ENCODE data around the gene RBMY1D. TPM values are rescaled to one million over a fixed set of nuclear protein-coding genes. Genes with fewer than 3 reads are reported as not detected.

RBMY1D gene
- total and polyA plus RNA-seq, 2 donors (not counting 3 experiments of a cell fraction or from before 2014, with no cell fraction given), result not detected

- no peak for FAIRE-seq
- dilution Hi-C loops (cut with MboI; ENCODE audit: extremely low pct_ligation_motif_present, low sequenced_read_pairs), result no loop called here
- H3K9me1 ChIP-seq (replicated peaks; ENCODE audit: control insufficient read depth, extremely low read depth, insufficient read depth, low read length), result no peaks in the 10 kb centered on the region
Observed at GRCh38 chrY:21836343-21836742, 58.0 kb downstream of the RBMY1D start.

More at GRCh38 chrY:21836343-21836742, 58.0 kb downstream of the RBMY1D start:
- Histone ChIP-seq H3K27me3 (ENCODE audit: control insufficient read depth in 2 of 2, insufficient read depth in 2 of 2, low read length in 2 of 2) (no peaks in the 10 kb centered on the region), H4K20me1 (replicated peaks; ENCODE audit: control insufficient read depth, extremely low read depth, insufficient read depth, low read length) (no peaks in the 10 kb centered on the region), H3K9ac (replicated peaks; ENCODE audit: extremely low read depth, insufficient read depth, low read length) (no peak overlapping the region), H3K79me2 (ENCODE audit: control insufficient read depth, insufficient read depth, low read length) (no peaks in the 10 kb centered on the region), H3K4me2 (ENCODE audit: insufficient read depth, low read length) (no peak overlapping the region), H2AFZ (ENCODE audit: low read depth, low read length) (no peak overlapping the region), H3K4me3 (replicated peaks in 1 of 3; ENCODE audit: insufficient read depth in 1 of 3, low read depth in 1 of 3, low read length in 3 of 3) (no peak overlapping the region), H3K36me3 (ENCODE audit: control insufficient read depth in 2 of 2, extremely low read depth in 1 of 2, insufficient read depth in 2 of 2, low read length in 2 of 2) (no peaks in the 10 kb centered on the region), H3K27ac (ENCODE audit: insufficient read depth, low read depth, low read length) (no peak overlapping the region), H3K4me1 (ENCODE audit: control insufficient read depth, extremely low read depth, insufficient read depth, low read length) (no peaks in the 10 kb centered on the region), H3K9me3 (replicated peaks; ENCODE audit: control insufficient read depth, insufficient read depth, low read length) (no peaks in the 10 kb centered on the region)
- intact Hi-C loops (cut with micrococcal nuclease), result no loop called here
- ChIA-PET CTCF (no interaction called here), POLR2A (no interaction called here)
- no peak for TF ChIP-seq JUN (IDR thresholded peaks at IDR 0.05; ENCODE audit: borderline replicate concordance, insufficient read depth, insufficient read length, low read depth)
- no peak for TF ChIP-seq POLR2A (IDR thresholded peaks at IDR 0.05; ENCODE audit: low read depth, low read length)
- no peak for TF ChIP-seq GATA2 (IDR thresholded peaks at IDR 0.05; ENCODE audit: insufficient read depth, insufficient read length, low read depth, low read length)
- no peak for TF ChIP-seq MYC (IDR thresholded peaks at IDR 0.05; ENCODE audit: low read depth, low read length)
- TF ChIP-seq MAX (IDR thresholded peaks at IDR 0.05; ENCODE audit: insufficient read depth, insufficient read length), result no peak
- TF ChIP-seq POLR2AphosphoS5 (IDR thresholded peaks at IDR 0.05; ENCODE audit: insufficient read depth, low read depth, low read length), result no peak
- TF ChIP-seq EZH2 (IDR thresholded peaks at IDR 0.05; ENCODE audit: borderline replicate concordance, low read depth, low read length, severe bottlenecking), result no peak
- TF ChIP-seq CTCF (IDR thresholded peaks at IDR 0.05; ENCODE audit: extremely low read depth in 1 of 2, insufficient read depth in 1 of 2, low read depth in 1 of 2, low read length in 2 of 2), result no peak
- TF ChIP-seq FOS (IDR thresholded peaks at IDR 0.05; ENCODE audit: borderline replicate concordance, insufficient read depth, low read length), result no peak
- DNase-seq (ENCODE audit: low read depth, low spot score), result no peak
- BruUV-seq (replicated peaks), result no TSS peak

All from endothelial cell of umbilical vein (primary cell).